ENCODE data around the gene PASD1. TPM values are rescaled to one million over a fixed set of nuclear protein-coding genes. Genes with fewer than 3 reads are reported as not detected.
A peak's percentile ranks its signal among the peaks of the same experiment; 100 is the strongest.

The PASD1 gene
- polyA plus RNA-seq, 2 donors: not detected

- H3K9me3 ChIP-seq (ENCODE audit: control insufficient read depth in 2 of 2, insufficient read depth in 1 of 2, low read depth in 1 of 2, low read length in 1 of 2): no peaks in the 10 kb centered on the region
- no peaks in the 10 kb centered on the region for H3K36me3 ChIP-seq (ENCODE audit: control insufficient read depth in 2 of 2, insufficient read depth in 2 of 2, low read length in 1 of 2)
- H3K4me3 ChIP-seq (ENCODE audit: low read depth in 1 of 2, low read length in 2 of 2): no peak overlapping the region
- no peaks in the 10 kb centered on the region for H3K4me1 ChIP-seq (ENCODE audit: control insufficient read depth in 2 of 2, insufficient read depth in 2 of 2, low read length in 1 of 2)
- no peaks in the 10 kb centered on the region for H3K27me3 ChIP-seq (ENCODE audit: control insufficient read depth in 1 of 2, insufficient read depth in 2 of 2, low read length in 2 of 2)
- no peak overlapping the region for H3K27ac ChIP-seq (ENCODE audit: low read depth in 2 of 2, low read length in 1 of 2)
- 42 to 61% methylated on average over 4 of the region's 4 CpGs for WGBS, 2 donors
Measured at GRCh38 chrX:151676196-151676595, 112.7 kb downstream of the PASD1 start.

GRCh38 chrX:151679798-151680402, 116.4 kb downstream of the PASD1 start:
- Histone ChIP-seq H3K36me3 (ENCODE audit: control insufficient read depth in 2 of 2, insufficient read depth in 2 of 2, low read length in 1 of 2) (no peaks in the 10 kb centered on the region), H3K4me1 (ENCODE audit: control insufficient read depth in 2 of 2, insufficient read depth in 2 of 2, low read length in 1 of 2) (no peaks in the 10 kb centered on the region), H3K27me3 (ENCODE audit: control insufficient read depth in 1 of 2, insufficient read depth in 2 of 2, low read length in 2 of 2) (no peaks in the 10 kb centered on the region), H3K9me3 (ENCODE audit: control insufficient read depth in 2 of 2, insufficient read depth in 1 of 2, low read depth in 1 of 2, low read length in 1 of 2) (no peaks in the 10 kb centered on the region), H3K27ac (ENCODE audit: low read depth in 2 of 2, low read length in 1 of 2) (no peak overlapping the region), H3K4me3 (ENCODE audit: low read depth in 1 of 2, low read length in 2 of 2) (no peak overlapping the region)
- 51 to 59% methylated on average over 5 of the region's 5 CpGs for WGBS, 2 donors

GRCh38 chrX:151680805-151681204, 117.3 kb downstream of the PASD1 start:
- Histone ChIP-seq H3K27ac (ENCODE audit: low read depth in 2 of 2, low read length in 1 of 2) (no peak overlapping the region), H3K27me3 (ENCODE audit: control insufficient read depth in 1 of 2, insufficient read depth in 2 of 2, low read length in 2 of 2) (no peaks in the 10 kb centered on the region), H3K36me3 (ENCODE audit: control insufficient read depth in 2 of 2, insufficient read depth in 2 of 2, low read length in 1 of 2) (no peaks in the 10 kb centered on the region), H3K4me1 (ENCODE audit: control insufficient read depth in 2 of 2, insufficient read depth in 2 of 2, low read length in 1 of 2) (no peaks in the 10 kb centered on the region), H3K4me3 (ENCODE audit: low read depth in 1 of 2, low read length in 2 of 2) (no peak overlapping the region), H3K9me3 (ENCODE audit: control insufficient read depth in 2 of 2, insufficient read depth in 1 of 2, low read depth in 1 of 2, low read length in 1 of 2) (no peaks in the 10 kb centered on the region)
- WGBS, 2 donors: 49 to 57% methylated on average over 4 of the region's 4 CpGs

GRCh38 chrX:151687635-151688034, 124.2 kb downstream of the PASD1 start:
- no peaks in the 10 kb centered on the region for H3K36me3 ChIP-seq (ENCODE audit: control insufficient read depth in 2 of 2, insufficient read depth in 2 of 2, low read length in 1 of 2)
- no peaks in the 10 kb centered on the region for H3K9me3 ChIP-seq (ENCODE audit: control insufficient read depth in 2 of 2, insufficient read depth in 1 of 2, low read depth in 1 of 2, low read length in 1 of 2)
- H3K4me1 ChIP-seq (ENCODE audit: control insufficient read depth in 2 of 2, insufficient read depth in 2 of 2, low read length in 1 of 2): no peaks in the 10 kb centered on the region
- no peak overlapping the region for H3K4me3 ChIP-seq (ENCODE audit: low read depth in 1 of 2, low read length in 2 of 2)
- H3K27me3 ChIP-seq (ENCODE audit: control insufficient read depth in 1 of 2, insufficient read depth in 2 of 2, low read length in 2 of 2): no peaks in the 10 kb centered on the region
- no peak overlapping the region for H3K27ac ChIP-seq (ENCODE audit: low read depth in 2 of 2, low read length in 1 of 2)

- H3K27ac ChIP-seq (ENCODE audit: low read depth in 2 of 2, low read length in 1 of 2): no peak overlapping the region
Measured at GRCh38 chrX:151688695-151689094, 125.2 kb downstream of the PASD1 start.

GRCh38 chrX:151692825-151693224, 129.3 kb downstream of the PASD1 start:
- 81 to 93% methylated on average over 6 of the region's 6 CpGs for WGBS, 2 donors
- H3K36me3 ChIP-seq (ENCODE audit: control insufficient read depth in 2 of 2, insufficient read depth in 2 of 2, low read length in 1 of 2): no peaks in the 10 kb centered on the region

More at GRCh38 chrX:151688695-151689094, 125.2 kb downstream of the PASD1 start:
- no peaks in the 10 kb centered on the region for H3K9me3 ChIP-seq (ENCODE audit: control insufficient read depth in 2 of 2, insufficient read depth in 1 of 2, low read depth in 1 of 2, low read length in 1 of 2)
- H3K4me1 ChIP-seq (ENCODE audit: control insufficient read depth in 2 of 2, insufficient read depth in 2 of 2, low read length in 1 of 2): no peaks in the 10 kb centered on the region
- no peak overlapping the region for H3K4me3 ChIP-seq (ENCODE audit: low read depth in 1 of 2, low read length in 2 of 2)
- no peaks in the 10 kb centered on the region for H3K36me3 ChIP-seq (ENCODE audit: control insufficient read depth in 2 of 2, insufficient read depth in 2 of 2, low read length in 1 of 2)
- no peaks in the 10 kb centered on the region for H3K27me3 ChIP-seq (ENCODE audit: control insufficient read depth in 1 of 2, insufficient read depth in 2 of 2, low read length in 2 of 2)

GRCh38 chrX:151694121-151694520, 130.6 kb downstream of the PASD1 start:
- 74 to 75% methylated on average over 12 of the region's 12 CpGs for WGBS, 2 donors
- H3K4me3 ChIP-seq (ENCODE audit: low read depth in 1 of 2, low read length in 2 of 2): no peak overlapping the region
- H3K27ac ChIP-seq (ENCODE audit: low read depth in 2 of 2, low read length in 1 of 2): no peak overlapping the region
- no peaks in the 10 kb centered on the region for H3K36me3 ChIP-seq (ENCODE audit: control insufficient read depth in 2 of 2, insufficient read depth in 2 of 2, low read length in 1 of 2)
- H3K27me3 ChIP-seq (ENCODE audit: control insufficient read depth in 1 of 2, insufficient read depth in 2 of 2, low read length in 2 of 2): no peaks in the 10 kb centered on the region
- H3K4me1 ChIP-seq (ENCODE audit: control insufficient read depth in 2 of 2, insufficient read depth in 2 of 2, low read length in 1 of 2): no peaks in the 10 kb centered on the region
- H3K9me3 ChIP-seq (ENCODE audit: control insufficient read depth in 2 of 2, insufficient read depth in 1 of 2, low read depth in 1 of 2, low read length in 1 of 2): no peaks in the 10 kb centered on the region

More at GRCh38 chrX:151692825-151693224, 129.3 kb downstream of the PASD1 start:
- Histone ChIP-seq H3K4me1 (ENCODE audit: control insufficient read depth in 2 of 2, insufficient read depth in 2 of 2, low read length in 1 of 2) (no peaks in the 10 kb centered on the region), H3K27me3 (ENCODE audit: control insufficient read depth in 1 of 2, insufficient read depth in 2 of 2, low read length in 2 of 2) (no peaks in the 10 kb centered on the region), H3K4me3 (ENCODE audit: low read depth in 1 of 2, low read length in 2 of 2) (no peak overlapping the region), H3K9me3 (ENCODE audit: control insufficient read depth in 2 of 2, insufficient read depth in 1 of 2, low read depth in 1 of 2, low read length in 1 of 2) (no peaks in the 10 kb centered on the region), H3K27ac (ENCODE audit: low read depth in 2 of 2, low read length in 1 of 2) (no peak overlapping the region)

- no peaks in the 10 kb centered on the region for H3K4me1 ChIP-seq (ENCODE audit: control insufficient read depth in 2 of 2, insufficient read depth in 2 of 2, low read length in 1 of 2)
- no peaks in the 10 kb centered on the region for H3K9me3 ChIP-seq (ENCODE audit: control insufficient read depth in 2 of 2, insufficient read depth in 1 of 2, low read depth in 1 of 2, low read length in 1 of 2)
- WGBS, 2 donors: 5 to 35% methylated on average over 51 to 100 of the region's 100 CpGs
- H3K27me3 ChIP-seq (ENCODE audit: control insufficient read depth in 1 of 2, insufficient read depth in 2 of 2, low read length in 2 of 2): no peaks in the 10 kb centered on the region
- no peaks in the 10 kb centered on the region for H3K36me3 ChIP-seq (ENCODE audit: control insufficient read depth in 2 of 2, insufficient read depth in 2 of 2, low read length in 1 of 2)
- peak within 1 kb of the TSS in 1 of 2 donors; percentile 27 for H3K4me3 ChIP-seq (ENCODE audit: low read depth in 1 of 2, low read length in 2 of 2)
- no peak within 1 kb of the TSS for H3K27ac ChIP-seq (ENCODE audit: low read depth in 2 of 2, low read length in 1 of 2)
Measured at GRCh38 chrX:151694661-151695582, 131.4 kb downstream of the PASD1 start, which contains the start of gene PRRG3. TSS of gene PRRG3 (plus strand) at chrX:151695458. CDS start at chrX:151698815, 3,357 bp downstream.

GRCh38 chrX:151695583-151696340, 132.3 kb downstream of the PASD1 start:
- no peaks in the 10 kb centered on the region for H3K4me1 ChIP-seq (ENCODE audit: control insufficient read depth in 2 of 2, insufficient read depth in 2 of 2, low read length in 1 of 2)
- H3K36me3 ChIP-seq (ENCODE audit: control insufficient read depth in 2 of 2, insufficient read depth in 2 of 2, low read length in 1 of 2): no peaks in the 10 kb centered on the region
- no peak overlapping the region for H3K27ac ChIP-seq (ENCODE audit: low read depth in 2 of 2, low read length in 1 of 2)
- no peaks in the 10 kb centered on the region for H3K9me3 ChIP-seq (ENCODE audit: control insufficient read depth in 2 of 2, insufficient read depth in 1 of 2, low read depth in 1 of 2, low read length in 1 of 2)
- WGBS, 2 donors: 19 to 36% methylated on average over 19 of the region's 19 CpGs
- no peaks in the 10 kb centered on the region for H3K27me3 ChIP-seq (ENCODE audit: control insufficient read depth in 1 of 2, insufficient read depth in 2 of 2, low read length in 2 of 2)
- no peak overlapping the region for H3K4me3 ChIP-seq (ENCODE audit: low read depth in 1 of 2, low read length in 2 of 2)

Measured in esophagus (tissue), 2 donors.